ENCODE measurements around the gene SRM. TPM values are rescaled to one million over a fixed set of nuclear protein-coding genes. Genes with fewer than 3 reads are reported as not detected.

The SRM gene
- total and polyA plus RNA-seq, 4 donors: 8.6 to 59.1 (median 24.3) TPM

DNA sequence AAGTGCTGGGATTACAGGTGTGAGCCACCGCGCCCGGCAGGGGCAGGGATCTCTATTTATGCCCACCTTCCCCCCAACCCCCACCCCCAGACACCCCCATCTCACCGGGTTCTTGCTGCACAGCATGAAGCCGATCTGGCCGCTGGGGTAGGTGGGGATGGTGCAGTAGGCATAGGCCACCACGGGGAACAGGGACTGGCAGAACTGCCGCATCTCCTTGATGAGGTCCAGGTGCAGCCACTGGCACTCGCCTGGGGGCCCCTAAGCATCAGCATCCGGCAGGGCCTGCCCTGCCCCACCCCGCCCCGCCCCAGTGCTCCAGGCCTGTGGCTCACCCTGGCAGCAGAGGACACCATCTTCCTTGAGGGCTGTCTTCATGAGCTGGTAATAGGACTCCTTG lies 4.1 kb downstream of the SRM start:
- H3K9me3 ChIP-seq (ENCODE audit: control insufficient read depth in 4 of 4, low read length in 3 of 4): no peaks in the 10 kb centered on the region
- H3K36me3 ChIP-seq (ENCODE audit: control insufficient read depth in 4 of 4, insufficient read depth in 3 of 4, low read depth in 1 of 4, low read length in 3 of 4): peaks cover 0 to 15% (median 6%) of the 10 kb centered on the region in 4 donors
- no peak overlapping the region for H3K4me3 ChIP-seq (ENCODE audit: low read depth in 1 of 3, low read length in 3 of 3)
- H3K27ac ChIP-seq (ENCODE audit: low read depth in 1 of 2, low read length in 2 of 2): no peak overlapping the region
- H3K27me3 ChIP-seq (ENCODE audit: control insufficient read depth in 4 of 4, insufficient read depth in 4 of 4, low read length in 3 of 4): no peaks in the 10 kb centered on the region
- DNase-seq (ENCODE audit: low spot score): no peak
- no peak for TF ChIP-seq JUND (IDR thresholded peaks at IDR 0.05)
- no peak for TF ChIP-seq FOXA1 (IDR thresholded peaks at IDR 0.05)
- no peak for TF ChIP-seq EGR1 (IDR thresholded peaks at IDR 0.05; ENCODE audit: low read depth in 2 of 2)
- TF ChIP-seq SP1 (IDR thresholded peaks at IDR 0.05): no peak
- TF ChIP-seq ZBTB33 (IDR thresholded peaks at IDR 0.05): no peak
- TF ChIP-seq NR2F2 (IDR thresholded peaks at IDR 0.05): no peak
- TF ChIP-seq, protein P1, sequence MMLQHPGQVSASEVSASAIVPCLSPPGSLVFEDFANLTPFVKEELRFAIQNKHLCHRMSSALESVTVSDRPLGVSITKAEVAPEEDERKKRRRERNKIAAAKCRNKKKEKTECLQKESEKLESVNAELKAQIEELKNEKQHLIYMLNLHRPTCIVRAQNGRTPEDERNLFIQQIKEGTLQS (IDR thresholded peaks at IDR 0.05): no peak
- no peak for TF ChIP-seq GABPA (IDR thresholded peaks at IDR 0.05 in 1 of 2, conservative IDR thresholded peaks at IDR 0.05 in 1 of 2)
- TF ChIP-seq RXRA (IDR thresholded peaks at IDR 0.05): no peak
- no peak for TF ChIP-seq FOXA2 (IDR thresholded peaks at IDR 0.05)
- no peak overlapping the region for H3K9ac ChIP-seq (ENCODE audit: low read depth in 1 of 2, low read length in 2 of 2)
- WGBS: 93% methylated on average over 12 of the region's 12 CpGs
- H3K4me1 ChIP-seq (ENCODE audit: control insufficient read depth in 4 of 4, insufficient read depth in 4 of 4, low read length in 3 of 4): peaks cover 2 to 19% (median 11%) of the 10 kb centered on the region in 4 donors

DNA sequence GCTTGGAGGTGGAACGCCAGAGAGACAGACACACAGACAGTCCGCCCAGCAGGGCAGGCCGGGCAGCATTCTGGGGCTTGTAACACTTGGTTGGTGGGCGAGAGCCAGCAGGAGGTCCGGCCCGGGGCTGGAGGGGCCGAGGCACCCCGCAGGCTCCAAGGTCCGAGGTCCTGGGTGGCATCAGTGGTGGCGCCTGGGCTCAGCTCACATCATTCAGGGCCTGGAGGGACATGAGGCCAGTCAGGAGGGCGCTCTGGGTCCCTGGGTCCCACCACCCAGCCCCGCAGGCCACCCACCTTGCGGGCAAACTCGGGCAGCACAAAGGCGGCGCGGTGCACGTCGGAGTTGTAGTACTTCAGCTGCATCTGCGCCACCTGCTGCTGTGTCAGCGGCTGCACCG lies 5.2 kb downstream of the SRM start:
- WGBS: 95% methylated on average over 22 of the region's 22 CpGs

DNA sequence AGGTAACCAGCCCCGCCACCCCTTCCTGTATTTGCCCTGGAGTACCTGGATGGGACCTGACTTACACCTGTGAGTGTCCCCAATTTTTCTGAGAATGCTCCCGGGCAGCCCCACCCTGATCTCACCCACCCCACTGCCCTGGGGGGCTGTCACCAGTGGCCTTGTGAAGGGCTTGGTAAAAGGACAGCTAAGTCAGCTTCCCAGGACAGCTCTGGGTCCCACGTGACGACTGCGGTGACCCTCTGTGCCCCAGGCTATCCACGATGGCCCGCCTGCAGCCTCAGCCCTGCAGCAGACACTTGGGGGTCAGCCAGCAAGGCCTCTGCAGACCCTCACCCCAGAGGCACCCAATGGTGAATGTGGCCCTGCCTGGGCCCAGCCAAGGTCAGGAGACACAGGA lies 5.6 kb downstream of the SRM start:
- Histone ChIP-seq H3K27ac (ENCODE audit: low read depth in 1 of 2, low read length in 2 of 2) (no peak overlapping the region), H3K36me3 (ENCODE audit: control insufficient read depth in 4 of 4, insufficient read depth in 3 of 4, low read depth in 1 of 4, low read length in 3 of 4) (peaks cover 0 to 15% (median 6%) of the 10 kb centered on the region in 4 donors), H3K4me1 (ENCODE audit: control insufficient read depth in 4 of 4, insufficient read depth in 4 of 4, low read length in 3 of 4) (peaks cover 0 to 14% (median 9%) of the 10 kb centered on the region in 4 donors), H3K9me3 (ENCODE audit: control insufficient read depth in 4 of 4, low read length in 3 of 4) (no peaks in the 10 kb centered on the region), H3K27me3 (ENCODE audit: control insufficient read depth in 4 of 4, insufficient read depth in 4 of 4, low read length in 3 of 4) (no peaks in the 10 kb centered on the region), H3K9ac (ENCODE audit: low read depth in 1 of 2, low read length in 2 of 2) (no peak overlapping the region), H3K4me3 (ENCODE audit: low read depth in 1 of 3, low read length in 3 of 3) (no peak overlapping the region)
- 91% methylated on average over 7 of the region's 7 CpGs for WGBS
- TF ChIP-seq, protein P2, sequence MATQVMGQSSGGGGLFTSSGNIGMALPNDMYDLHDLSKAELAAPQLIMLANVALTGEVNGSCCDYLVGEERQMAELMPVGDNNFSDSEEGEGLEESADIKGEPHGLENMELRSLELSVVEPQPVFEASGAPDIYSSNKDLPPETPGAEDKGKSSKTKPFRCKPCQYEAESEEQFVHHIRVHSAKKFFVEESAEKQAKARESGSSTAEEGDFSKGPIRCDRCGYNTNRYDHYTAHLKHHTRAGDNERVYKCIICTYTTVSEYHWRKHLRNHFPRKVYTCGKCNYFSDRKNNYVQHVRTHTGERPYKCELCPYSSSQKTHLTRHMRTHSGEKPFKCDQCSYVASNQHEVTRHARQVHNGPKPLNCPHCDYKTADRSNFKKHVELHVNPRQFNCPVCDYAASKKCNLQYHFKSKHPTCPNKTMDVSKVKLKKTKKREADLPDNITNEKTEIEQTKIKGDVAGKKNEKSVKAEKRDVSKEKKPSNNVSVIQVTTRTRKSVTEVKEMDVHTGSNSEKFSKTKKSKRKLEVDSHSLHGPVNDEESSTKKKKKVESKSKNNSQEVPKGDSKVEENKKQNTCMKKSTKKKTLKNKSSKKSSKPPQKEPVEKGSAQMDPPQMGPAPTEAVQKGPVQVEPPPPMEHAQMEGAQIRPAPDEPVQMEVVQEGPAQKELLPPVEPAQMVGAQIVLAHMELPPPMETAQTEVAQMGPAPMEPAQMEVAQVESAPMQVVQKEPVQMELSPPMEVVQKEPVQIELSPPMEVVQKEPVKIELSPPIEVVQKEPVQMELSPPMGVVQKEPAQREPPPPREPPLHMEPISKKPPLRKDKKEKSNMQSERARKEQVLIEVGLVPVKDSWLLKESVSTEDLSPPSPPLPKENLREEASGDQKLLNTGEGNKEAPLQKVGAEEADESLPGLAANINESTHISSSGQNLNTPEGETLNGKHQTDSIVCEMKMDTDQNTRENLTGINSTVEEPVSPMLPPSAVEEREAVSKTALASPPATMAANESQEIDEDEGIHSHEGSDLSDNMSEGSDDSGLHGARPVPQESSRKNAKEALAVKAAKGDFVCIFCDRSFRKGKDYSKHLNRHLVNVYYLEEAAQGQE (IDR thresholded peaks at IDR 0.05): no peak
- TF ChIP-seq, protein P3, sequence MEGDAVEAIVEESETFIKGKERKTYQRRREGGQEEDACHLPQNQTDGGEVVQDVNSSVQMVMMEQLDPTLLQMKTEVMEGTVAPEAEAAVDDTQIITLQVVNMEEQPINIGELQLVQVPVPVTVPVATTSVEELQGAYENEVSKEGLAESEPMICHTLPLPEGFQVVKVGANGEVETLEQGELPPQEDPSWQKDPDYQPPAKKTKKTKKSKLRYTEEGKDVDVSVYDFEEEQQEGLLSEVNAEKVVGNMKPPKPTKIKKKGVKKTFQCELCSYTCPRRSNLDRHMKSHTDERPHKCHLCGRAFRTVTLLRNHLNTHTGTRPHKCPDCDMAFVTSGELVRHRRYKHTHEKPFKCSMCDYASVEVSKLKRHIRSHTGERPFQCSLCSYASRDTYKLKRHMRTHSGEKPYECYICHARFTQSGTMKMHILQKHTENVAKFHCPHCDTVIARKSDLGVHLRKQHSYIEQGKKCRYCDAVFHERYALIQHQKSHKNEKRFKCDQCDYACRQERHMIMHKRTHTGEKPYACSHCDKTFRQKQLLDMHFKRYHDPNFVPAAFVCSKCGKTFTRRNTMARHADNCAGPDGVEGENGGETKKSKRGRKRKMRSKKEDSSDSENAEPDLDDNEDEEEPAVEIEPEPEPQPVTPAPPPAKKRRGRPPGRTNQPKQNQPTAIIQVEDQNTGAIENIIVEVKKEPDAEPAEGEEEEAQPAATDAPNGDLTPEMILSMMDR (IDR thresholded peaks at IDR 0.05; ENCODE audit: low read depth, low read length, missing input control): no peak
- no peak for TF ChIP-seq GABPA (IDR thresholded peaks at IDR 0.05 in 1 of 2, conservative IDR thresholded peaks at IDR 0.05 in 1 of 2)
- DNase-seq (ENCODE audit: low spot score): no peak

More for the DNA sequence above, 5.2 kb downstream of the SRM start:
- H3K27me3 ChIP-seq (ENCODE audit: control insufficient read depth in 4 of 4, insufficient read depth in 4 of 4, low read length in 3 of 4): no peaks in the 10 kb centered on the region
- H3K4me1 ChIP-seq (ENCODE audit: control insufficient read depth in 4 of 4, insufficient read depth in 4 of 4, low read length in 3 of 4): peaks cover 0 to 16% (median 9%) of the 10 kb centered on the region in 4 donors
- no peak overlapping the region for H3K4me3 ChIP-seq (ENCODE audit: low read depth in 1 of 3, low read length in 3 of 3)
- H3K27ac ChIP-seq (ENCODE audit: low read depth in 1 of 2, low read length in 2 of 2): no peak overlapping the region
- TF ChIP-seq HNF4A (conservative IDR thresholded peaks at IDR 0.05) (no peak), RAD21 (IDR thresholded peaks at IDR 0.05) (no peak)
- H3K9ac ChIP-seq (ENCODE audit: low read depth in 1 of 2, low read length in 2 of 2): no peak overlapping the region
- DNase-seq (ENCODE audit: low spot score): no peak
- H3K36me3 ChIP-seq (ENCODE audit: control insufficient read depth in 4 of 4, insufficient read depth in 3 of 4, low read depth in 1 of 4, low read length in 3 of 4): peaks cover 0 to 15% (median 6%) of the 10 kb centered on the region in 4 donors
- no peaks in the 10 kb centered on the region for H3K9me3 ChIP-seq (ENCODE audit: control insufficient read depth in 4 of 4, low read length in 3 of 4)

Measured in liver (tissue), 9 donors.